Endothelial cell of umbilical vein (primary cell): ENCODE results near the gene FUT6. TPM values are rescaled to one million over a fixed set of nuclear protein-coding genes. Genes with fewer than 3 reads are reported as not detected.

ENCODE experiments used
- BruUV-seq: library from RNA; stranded (reverse); fragments of 400-500 nt; replicated peaks from 2 replicates; lab custom pipeline; 2021; lab: Mats Ljungman, UMichigan
- CTCF ChIA-PET: fragments of 300-600, 350-600 bp; sonication (Branson Sonifier 250); formaldehyde crosslinking; loops from one replicate; lab custom pipeline; 2021; ENCODE audit warnings: antibody characterized with exemption, inconsistent platforms; lab: Charles Lee
- POLR2A ChIA-PET: fragments of 300-600, 350-600 bp; sonication (Branson Sonifier 250); formaldehyde crosslinking; loops from one replicate; lab custom pipeline; 2021; ENCODE audit warnings: antibody characterized with exemption, inconsistent platforms; lab: Charles Lee
- DNase-seq: peaks from one replicate; pipeline ENCODE4 v3.0.0-alpha.2; 2011; ENCODE audit warnings: low read depth, low spot score
- FAIRE-seq: peaks from 2 replicates; lab custom pipeline; 2011; peaks lifted over from hg19 to GRCh38; lab: Jason Lieb, UNC
- H2AFZ ChIP-seq: 2 replicates; pipeline ENCODE4 v1.6.0; 2012; ENCODE audit warnings: low read depth, low read length, control low read depth, inconsistent platforms
- H3K27ac ChIP-seq: 2 replicates; pipeline ENCODE4 v1.5.1; 2011; ENCODE audit warnings: low read depth, mild to moderate bottlenecking, control low read depth, low read length, moderate library complexity; ENCODE audit not compliant: insufficient read depth
- H3K27me3 ChIP-seq, 2 experiments: 2 replicates each; pipeline versions ENCODE4 v1.6.0 to v1.6.1; 2011; ENCODE audit warnings: low read length in 2 of 2, mixed read lengths in 1 of 2; ENCODE audit not compliant: control insufficient read depth in 2 of 2, insufficient read depth in 2 of 2
- H3K36me3 ChIP-seq, 2 experiments: 2 replicates in 1 of 2; 3 replicates in 1 of 2; pipeline ENCODE4 v1.5.1; 2011; ENCODE audit warnings: low read length in 2 of 2, mild to moderate bottlenecking in 1 of 2, moderate library complexity in 1 of 2; ENCODE audit not compliant: control insufficient read depth in 2 of 2, insufficient read depth in 2 of 2; ENCODE audit errors: extremely low read depth in 1 of 2
- H3K4me1 ChIP-seq: 3 replicates; pipeline ENCODE4 v1.5.1; 2011; ENCODE audit warnings: mild to moderate bottlenecking, low read length; ENCODE audit not compliant: control insufficient read depth, insufficient read depth; ENCODE audit errors: extremely low read depth
- H3K4me2 ChIP-seq: 2 replicates; pipeline ENCODE4 v1.6.1; 2011; ENCODE audit warnings: low read length, control low read depth, mixed read lengths; ENCODE audit not compliant: insufficient read depth
- H3K4me3 ChIP-seq, 3 experiments: fragments of 200-600 bp in 1 of 3; sonication (generic), shearing (Covaris generic) in 1 of 3; replicated peaks in 1 of 3; 2 replicates each; pipeline ENCODE4 v1.5.1; 2011 to 2016; ENCODE audit warnings: control low read depth in 3 of 3, low read length in 3 of 3, mild to moderate bottlenecking in 2 of 3, inconsistent platforms in 1 of 3, low read depth in 1 of 3, moderate library complexity in 1 of 3; ENCODE audit not compliant: insufficient read depth in 1 of 3
- H3K79me2 ChIP-seq: 2 replicates; pipeline ENCODE4 v1.6.0; 2012; ENCODE audit warnings: low read length, inconsistent platforms; ENCODE audit not compliant: control insufficient read depth, insufficient read depth
- H3K9ac ChIP-seq: replicated peaks from 2 replicates; pipeline ENCODE3; 2011; ENCODE audit warnings: low read length, control low read depth; ENCODE audit not compliant: insufficient read depth; ENCODE audit errors: extremely low read depth
- H3K9me1 ChIP-seq: replicated peaks from 3 replicates; pipeline ENCODE4 v1.6.0; 2011; ENCODE audit warnings: mild to moderate bottlenecking, low read length; ENCODE audit not compliant: control insufficient read depth, insufficient read depth; ENCODE audit errors: extremely low read depth
- H3K9me3 ChIP-seq: replicated peaks from 2 replicates; pipeline ENCODE4 v1.5.1; 2012; ENCODE audit warnings: low read length, inconsistent platforms; ENCODE audit not compliant: control insufficient read depth, insufficient read depth
- H4K20me1 ChIP-seq: replicated peaks from 2 replicates; pipeline ENCODE3; 2011; ENCODE audit warnings: mild to moderate bottlenecking, low read length; ENCODE audit not compliant: control insufficient read depth, insufficient read depth; ENCODE audit errors: extremely low read depth
- EZH2 ChIP-seq: IDR thresholded peaks from 2 replicates; pipeline ENCODE4 v1.6.1; 2012; ENCODE audit warnings: borderline replicate concordance, low read depth, mild to moderate bottlenecking, moderate library complexity, low read length, inconsistent platforms; ENCODE audit not compliant: severe bottlenecking
- FOS ChIP-seq: IDR thresholded peaks from 2 replicates; pipeline ENCODE4 v1.6.1; 2011; ENCODE audit warnings: mild to moderate bottlenecking, low read length, moderate library complexity, borderline replicate concordance; ENCODE audit not compliant: insufficient read depth
- GATA2 ChIP-seq: IDR thresholded peaks from 2 replicates; pipeline ENCODE4 v1.7.0; 2011; ENCODE audit warnings: low read depth, mild to moderate bottlenecking, moderate library complexity, mixed read lengths, low read length; ENCODE audit not compliant: insufficient read length, insufficient read depth
- JUN ChIP-seq: IDR thresholded peaks from 2 replicates; pipeline ENCODE4 v1.6.1; 2011; ENCODE audit warnings: borderline replicate concordance, low read depth; ENCODE audit not compliant: insufficient read length, insufficient read depth
- MYC ChIP-seq: IDR thresholded peaks from one replicate; pipeline ENCODE4 v1.6.1; 2011; ENCODE audit warnings: mild to moderate bottlenecking, low read depth, low read length
- POLR2A ChIP-seq: IDR thresholded peaks from 2 replicates; pipeline ENCODE4 v1.6.1; 2012; ENCODE audit warnings: low read depth, mild to moderate bottlenecking, control low read depth, low read length
- POLR2AphosphoS5 ChIP-seq: IDR thresholded peaks from 2 replicates; pipeline ENCODE4 v1.6.1; 2012; ENCODE audit warnings: low read depth, mild to moderate bottlenecking, control low read depth, low read length, moderate library complexity; ENCODE audit not compliant: insufficient read depth
- dilution Hi-C: fragments of 300-500 bp; cut with MboI; formaldehyde crosslinking; loops from one replicate; pipeline ENCODE4 v1.15.0; 2019; ENCODE audit warnings: low sequenced_read_pairs; ENCODE audit not compliant: extremely low pct_ligation_motif_present
- intact Hi-C: fragments of 100-400 bp; cut with micrococcal nuclease; formaldehyde crosslinking; loops from one replicate; pipeline ENCODE4 v1.10.0; 2022
- polyA plus RNA-seq, 4 experiments: library from polyadenylated mRNA; depleted of rRNA in 3 of 4; stranded (reverse) in 3 of 4; unstranded in 1 of 4; fragments of >200 nt; gene quantifications; 2 replicates each; pipeline versions ENCODE4 v1.2.1 to v1.2.3, GENCODE V29; 2011 to 2012; ENCODE audit warnings: missing spikeins in 1 of 4
- total RNA-seq: library from RNA; stranded (reverse); gene quantifications from 2 replicates; pipeline ENCODE4 v1.2.3, GENCODE V29; 2021
- TF ChIP-seq, protein P1 (sequence below): IDR thresholded peaks from 2 replicates; pipeline ENCODE4 v1.6.1; 2011; ENCODE audit not compliant: insufficient read depth, insufficient read length
- TF ChIP-seq, protein P2 (sequence below), 2 donors: IDR thresholded peaks; 1 replicate in 1 of 2; 2 replicates in 1 of 2; pipeline ENCODE4 v1.5.1; 2011; ENCODE audit warnings: low read length in 2 of 2, mild to moderate bottlenecking in 2 of 2, moderate library complexity in 2 of 2, control low read depth in 1 of 2, inconsistent platforms in 1 of 2, low read depth in 1 of 2; ENCODE audit not compliant: insufficient read depth in 1 of 2; ENCODE audit errors: extremely low read depth in 1 of 2

The FUT6 gene
- total and polyA plus RNA-seq, 2 donors (not counting 3 experiments of a cell fraction or from before 2014, with no cell fraction given): not detected

DNA sequence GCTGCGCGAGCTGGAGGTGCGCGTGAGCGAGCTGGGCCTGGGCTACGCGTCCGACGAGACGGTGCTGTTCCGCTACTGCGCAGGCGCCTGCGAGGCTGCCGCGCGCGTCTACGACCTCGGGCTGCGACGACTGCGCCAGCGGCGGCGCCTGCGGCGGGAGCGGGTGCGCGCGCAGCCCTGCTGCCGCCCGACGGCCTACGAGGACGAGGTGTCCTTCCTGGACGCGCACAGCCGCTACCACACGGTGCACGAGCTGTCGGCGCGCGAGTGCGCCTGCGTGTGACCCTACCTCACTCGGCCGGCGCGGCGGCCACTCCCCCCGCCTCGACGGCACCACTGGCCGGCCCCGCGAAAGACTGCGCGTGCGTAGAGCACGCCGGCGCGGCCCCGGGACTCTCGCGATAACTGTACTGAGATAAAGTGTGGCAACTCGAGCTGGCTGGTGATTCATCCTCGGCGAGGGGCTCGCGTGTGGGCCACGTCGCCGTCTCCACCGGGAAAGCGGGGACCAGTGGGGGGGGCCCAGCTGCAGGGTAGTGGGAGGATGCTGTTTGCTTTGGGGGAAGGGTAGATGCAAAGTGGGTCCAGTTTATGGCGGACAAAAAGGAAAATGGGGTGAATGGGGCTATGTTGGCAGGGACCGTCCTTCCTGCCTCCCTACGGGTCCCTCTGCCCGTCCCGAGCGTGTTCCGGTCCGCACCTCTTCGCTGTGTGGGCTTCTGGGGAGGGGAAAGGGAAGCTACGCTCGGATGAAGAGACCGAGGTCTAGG is 11.4 kb downstream of the FUT6 start:
- H3K9me1 ChIP-seq: no peaks in the 10 kb centered on the region
- no TSS peak for BruUV-seq
- dilution Hi-C loops: no loop called here
- peak overlapping the region; percentile 9 for H2AFZ ChIP-seq
- TF ChIP-seq JUN: no peak
- TF ChIP-seq EZH2: no peak
- TF ChIP-seq POLR2A: peak; percentile 95
- peak; percentile 96 for TF ChIP-seq POLR2AphosphoS5
- peak; percentile 68 for TF ChIP-seq FOS
- TF ChIP-seq, protein P1, sequence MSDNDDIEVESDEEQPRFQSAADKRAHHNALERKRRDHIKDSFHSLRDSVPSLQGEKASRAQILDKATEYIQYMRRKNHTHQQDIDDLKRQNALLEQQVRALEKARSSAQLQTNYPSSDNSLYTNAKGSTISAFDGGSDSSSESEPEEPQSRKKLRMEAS: no peak
- TF ChIP-seq, protein P2, sequence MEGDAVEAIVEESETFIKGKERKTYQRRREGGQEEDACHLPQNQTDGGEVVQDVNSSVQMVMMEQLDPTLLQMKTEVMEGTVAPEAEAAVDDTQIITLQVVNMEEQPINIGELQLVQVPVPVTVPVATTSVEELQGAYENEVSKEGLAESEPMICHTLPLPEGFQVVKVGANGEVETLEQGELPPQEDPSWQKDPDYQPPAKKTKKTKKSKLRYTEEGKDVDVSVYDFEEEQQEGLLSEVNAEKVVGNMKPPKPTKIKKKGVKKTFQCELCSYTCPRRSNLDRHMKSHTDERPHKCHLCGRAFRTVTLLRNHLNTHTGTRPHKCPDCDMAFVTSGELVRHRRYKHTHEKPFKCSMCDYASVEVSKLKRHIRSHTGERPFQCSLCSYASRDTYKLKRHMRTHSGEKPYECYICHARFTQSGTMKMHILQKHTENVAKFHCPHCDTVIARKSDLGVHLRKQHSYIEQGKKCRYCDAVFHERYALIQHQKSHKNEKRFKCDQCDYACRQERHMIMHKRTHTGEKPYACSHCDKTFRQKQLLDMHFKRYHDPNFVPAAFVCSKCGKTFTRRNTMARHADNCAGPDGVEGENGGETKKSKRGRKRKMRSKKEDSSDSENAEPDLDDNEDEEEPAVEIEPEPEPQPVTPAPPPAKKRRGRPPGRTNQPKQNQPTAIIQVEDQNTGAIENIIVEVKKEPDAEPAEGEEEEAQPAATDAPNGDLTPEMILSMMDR (IDR thresholded peaks at IDR 0.05; ENCODE audit: extremely low read depth in 1 of 2, insufficient read depth in 1 of 2, low read depth in 1 of 2, low read length in 2 of 2): no peak
- TF ChIP-seq GATA2: no peak
- peak; percentile 25 for TF ChIP-seq MYC
- H3K9me3 ChIP-seq: no peaks in the 10 kb centered on the region
- peak overlapping the region; percentile 58 for H3K9ac ChIP-seq
- H3K4me3 ChIP-seq: peak overlapping the region in 2 of 3 experiments; percentile 38 to 60
- no peaks in the 10 kb centered on the region for H3K36me3 ChIP-seq
- intact Hi-C loops: loop anchor here (2.0 kb wide), 1 partner anchor 77 kb away; the partner anchor contains the start of gene VMAC
- H3K4me2 ChIP-seq: peak overlapping the region; percentile 55
- no peaks in the 10 kb centered on the region for H4K20me1 ChIP-seq
- peak; percentile 97 for DNase-seq
- peaks cover 0 to 3% of the 10 kb centered on the region in 2 experiments for H3K27me3 ChIP-seq
- FAIRE-seq: peak; percentile 80
- H3K27ac ChIP-seq: peak overlapping the region; percentile 36
- H3K4me1 ChIP-seq: peaks cover 7% of the 10 kb centered on the region
- POLR2A ChIA-PET: interaction anchor here (0.5 to 3.2 kb wide), 6 partner anchors 20 to 137 kb away, joined by 3 to 14 read pairs (median 3); partner anchors contain the start of genes NDUFA11 and VMAC
- CTCF ChIA-PET: interaction anchor here (0.6 to 3.1 kb wide), 7 partner anchors 20 to 152 kb away, joined by 3 to 42 read pairs (median 3); partner anchors contain the start of genes DUS3L and NRTN
- H3K79me2 ChIP-seq: no peaks in the 10 kb centered on the region
